GM21825 (cell line): Measurements from ENCODE around the gene KLHL25.
"Not testable (repeated sequence)": the region's sequence is repeated elsewhere in the genome, so short reads cannot be mapped to it uniquely, and the experiment has no call there.

Source experiments
- ATAC-seq: cut with Tn5 transposase; IDR thresholded peaks from one replicate; pipeline ENCODE4 v1.9.1; 2021; ENCODE audit warnings: mild to moderate bottlenecking, moderate library complexity; ENCODE audit not compliant: unreplicated experiment

The KLHL25 gene

GRCh38 chr15:85804481-85805170 is 9.9 kb upstream of the KLHL25 start:
- no peak for ATAC-seq

DNA sequence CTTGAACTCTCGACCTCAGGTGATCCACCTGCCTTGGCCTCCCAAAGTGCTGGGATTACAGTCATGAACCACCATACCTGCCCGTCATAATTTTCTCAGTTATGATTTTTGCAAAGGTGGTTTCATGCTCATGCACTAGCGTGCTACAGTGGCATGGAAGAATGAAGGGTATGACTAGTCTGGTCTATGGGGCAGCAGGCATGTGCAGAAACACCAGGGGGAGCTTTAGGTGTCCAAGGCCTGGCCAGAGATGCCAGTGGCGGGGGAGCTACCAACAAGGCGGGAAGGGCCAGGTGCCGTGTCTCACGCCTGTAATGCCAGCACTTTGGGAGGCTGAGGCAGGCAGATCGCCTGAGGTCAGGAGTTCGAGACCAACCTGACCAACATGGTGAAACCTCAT is 7.9 kb upstream of the KLHL25 start:
- ATAC-seq: not testable (repeated sequence)

GRCh38 chr15:85800478-85801123 is 5.9 kb upstream of the KLHL25 start:
- no peak for ATAC-seq

GRCh38 chr15:85796371-85796770 is 1.6 kb upstream of the KLHL25 start:
- not testable (repeated sequence) for ATAC-seq

DNA sequence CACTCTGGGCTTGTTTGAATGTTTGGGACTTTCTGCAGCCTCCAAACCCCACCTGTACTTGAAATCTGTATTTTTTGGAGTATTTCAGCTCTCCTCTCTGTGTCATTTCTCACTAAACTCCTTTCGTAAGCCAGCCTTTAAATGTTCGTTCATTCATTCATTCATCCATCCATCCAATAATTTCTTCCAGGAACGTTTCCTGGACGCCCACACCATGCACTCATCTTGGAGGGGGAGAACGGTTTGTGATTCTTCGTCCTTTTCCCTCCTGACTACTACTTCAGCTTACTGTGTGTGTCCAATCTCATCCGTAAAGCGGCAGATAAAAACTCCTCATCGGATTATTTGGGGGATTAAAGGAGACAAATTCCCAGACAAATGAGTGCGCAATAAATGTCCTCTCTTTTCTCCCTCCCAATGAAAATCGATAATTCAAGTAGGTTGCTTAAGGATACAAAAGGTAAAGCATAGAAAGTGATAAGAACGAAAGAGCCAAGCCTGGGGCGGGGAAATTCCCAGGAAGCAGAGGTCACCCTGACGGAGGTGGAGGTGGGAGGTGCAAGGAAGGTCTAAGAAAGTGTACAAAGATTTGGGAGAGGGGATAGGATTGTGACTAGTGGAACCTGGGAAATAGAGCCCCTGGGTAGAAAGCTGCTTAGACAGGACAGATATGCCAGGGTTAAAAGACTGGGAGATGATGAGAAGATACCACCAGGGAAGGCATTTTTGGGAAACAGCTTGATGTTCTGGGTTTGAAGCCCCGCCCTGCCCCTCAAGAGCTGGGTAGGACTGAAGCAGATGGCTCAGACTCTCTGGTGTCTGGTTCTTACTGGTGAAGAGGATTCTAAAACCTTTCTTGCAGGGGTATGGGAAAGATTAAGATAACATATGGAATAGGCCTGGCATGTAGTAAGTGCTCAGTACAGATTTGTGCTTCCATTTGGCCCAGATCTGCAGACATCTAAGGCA is 896 bp upstream of the KLHL25 start:
- no peak for ATAC-seq

GRCh38 chr15:85793641-85794597 is 806 bp downstream of the KLHL25 start:
- ATAC-seq: peak; percentile 35

- no peak for ATAC-seq
Measured at GRCh38 chr15:85792912-85793590, 1.7 kb downstream of the KLHL25 start.

GRCh38 chr15:85792102-85792731 is 2.5 kb downstream of the KLHL25 start:
- no peak for ATAC-seq

GRCh38 chr15:85789496-85789875 is 5.2 kb downstream of the KLHL25 start:
- no peak for ATAC-seq

DNA sequence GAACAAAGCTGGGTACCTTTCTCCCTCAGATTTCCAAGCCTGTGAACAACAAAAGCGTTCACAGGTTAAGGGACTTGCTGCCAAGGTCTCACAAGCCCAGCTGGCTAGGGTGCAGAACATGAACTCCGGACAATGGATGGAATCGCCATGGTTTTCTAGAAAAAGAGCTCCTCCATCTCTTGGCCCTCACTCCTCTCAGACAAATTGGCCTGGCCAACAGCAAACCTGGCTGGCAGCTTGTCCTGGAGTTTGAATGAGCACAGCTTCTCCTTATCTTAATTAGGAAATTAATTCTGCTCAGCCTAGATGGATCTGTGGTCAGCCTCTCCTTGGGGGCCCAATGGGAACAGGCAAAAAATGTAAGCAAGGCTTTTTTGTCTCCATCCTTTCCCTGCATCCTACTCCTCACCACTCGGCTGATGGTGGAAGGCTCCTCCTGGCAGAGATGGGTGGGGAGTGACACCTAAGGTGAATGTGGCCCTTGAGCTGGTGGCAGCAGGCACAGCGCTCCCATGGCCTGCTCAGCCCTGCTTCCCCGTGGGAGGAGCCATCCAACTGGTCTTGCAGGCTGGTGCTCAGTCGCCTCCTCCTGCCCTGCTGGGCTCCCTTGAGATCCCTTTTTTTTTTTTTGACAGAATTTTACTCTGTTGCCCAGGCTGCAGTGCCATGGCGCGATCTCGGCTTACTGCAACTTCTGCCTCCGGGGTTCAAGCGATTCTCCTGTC is 5.8 kb downstream of the KLHL25 start:
- no peak for ATAC-seq

DNA sequence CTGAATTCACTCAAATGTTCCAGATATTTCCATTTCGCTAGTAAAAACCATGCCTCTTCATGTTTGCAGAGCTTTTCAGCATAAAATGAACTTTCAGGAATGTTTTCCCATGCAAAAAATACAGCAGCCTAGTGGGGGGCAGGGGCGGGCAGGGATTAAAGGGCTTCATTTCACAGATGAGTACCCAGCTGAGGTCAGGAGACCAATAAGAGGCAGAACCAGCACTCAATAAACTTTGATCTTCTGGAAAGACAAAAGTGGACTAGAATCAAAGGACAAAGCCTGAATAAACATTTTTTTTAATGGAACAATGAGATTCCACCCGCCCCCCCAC is 8.0 kb downstream of the KLHL25 start:
- ATAC-seq: no peak

DNA sequence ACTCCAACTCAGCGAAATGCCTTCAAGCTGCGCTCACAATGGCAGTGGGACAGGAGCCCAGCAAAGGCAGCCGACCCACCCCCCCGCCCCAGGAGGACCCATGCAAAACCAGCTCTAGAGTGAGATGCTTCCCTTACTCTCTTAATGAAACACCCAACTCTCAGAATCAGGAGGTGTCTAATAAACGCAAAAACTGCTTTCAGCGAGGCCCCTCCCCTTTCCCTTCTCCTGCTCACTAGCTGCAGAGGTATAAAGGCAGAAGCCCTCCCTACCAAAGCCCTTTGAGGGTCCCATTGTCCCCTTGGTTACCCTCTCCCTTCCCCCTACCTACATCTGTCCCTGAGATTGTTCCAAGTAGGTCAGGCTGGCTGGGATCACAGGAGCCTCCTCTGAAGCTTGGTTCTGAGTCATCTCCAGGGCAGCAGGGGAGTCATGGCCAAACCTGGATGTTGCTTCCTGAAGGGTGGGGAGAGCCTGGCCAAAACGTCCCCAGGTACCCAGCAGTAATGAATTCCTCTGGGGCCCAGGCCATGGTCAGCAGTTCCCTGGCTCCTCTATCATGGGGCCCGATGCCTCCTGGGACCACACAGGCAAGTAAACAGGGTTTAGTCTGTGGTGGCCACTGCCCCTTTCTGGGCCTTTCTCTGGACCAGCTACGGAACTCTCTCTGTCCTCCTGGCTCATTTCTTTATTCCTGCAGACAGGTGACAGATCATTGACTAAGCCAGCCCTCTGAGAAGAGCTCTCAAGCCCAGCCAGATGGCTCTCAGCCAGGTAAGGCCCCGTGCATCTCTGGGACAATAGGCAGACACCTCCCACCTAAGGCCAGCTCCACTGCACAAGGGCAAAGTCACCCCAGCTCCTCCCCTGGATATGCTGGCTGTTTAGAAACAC is 8.6 kb downstream of the KLHL25 start:
- ATAC-seq: no peak

- ATAC-seq: no peak
Measured at GRCh38 chr15:85782064-85782463, 12.7 kb downstream of the KLHL25 start.

- ATAC-seq: no peak
Measured at GRCh38 chr15:85781099-85781498, 13.6 kb downstream of the KLHL25 start.

DNA sequence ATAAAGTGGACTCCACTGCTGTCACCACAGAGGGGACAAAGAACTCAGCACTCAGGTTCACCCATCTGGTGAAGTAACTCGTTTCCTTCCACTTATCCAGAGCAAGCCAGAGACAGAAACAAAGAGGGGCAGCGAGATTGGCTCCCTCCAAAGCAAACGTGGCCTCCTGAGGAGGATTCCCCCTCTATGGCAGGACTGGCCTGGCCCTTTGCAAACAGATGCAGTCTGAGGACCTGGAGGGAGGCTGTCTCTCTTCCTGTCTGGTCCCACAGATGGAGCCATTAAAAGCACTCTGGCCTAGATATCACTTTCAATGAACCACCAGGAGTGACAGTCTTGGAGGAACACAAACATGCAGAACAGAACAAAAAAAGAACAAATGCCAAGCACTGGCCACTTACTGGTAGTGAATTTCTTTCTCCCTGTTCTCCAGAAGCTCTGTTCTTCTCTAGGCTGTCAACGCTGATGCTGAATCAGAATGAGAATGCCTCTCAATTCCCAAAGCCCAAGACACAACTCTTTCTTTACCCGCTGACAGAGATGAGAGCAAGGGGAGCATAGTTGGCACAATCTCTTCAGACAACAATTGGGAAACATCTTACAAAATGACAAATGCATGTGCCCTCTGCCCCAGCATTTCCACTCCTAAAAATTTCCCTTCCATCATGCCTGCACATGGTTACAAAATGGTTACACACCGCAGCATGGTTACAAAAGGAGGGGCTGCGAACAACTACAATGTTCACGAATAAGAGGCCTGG is 14.3 kb downstream of the KLHL25 start:
- no peak for ATAC-seq

DNA sequence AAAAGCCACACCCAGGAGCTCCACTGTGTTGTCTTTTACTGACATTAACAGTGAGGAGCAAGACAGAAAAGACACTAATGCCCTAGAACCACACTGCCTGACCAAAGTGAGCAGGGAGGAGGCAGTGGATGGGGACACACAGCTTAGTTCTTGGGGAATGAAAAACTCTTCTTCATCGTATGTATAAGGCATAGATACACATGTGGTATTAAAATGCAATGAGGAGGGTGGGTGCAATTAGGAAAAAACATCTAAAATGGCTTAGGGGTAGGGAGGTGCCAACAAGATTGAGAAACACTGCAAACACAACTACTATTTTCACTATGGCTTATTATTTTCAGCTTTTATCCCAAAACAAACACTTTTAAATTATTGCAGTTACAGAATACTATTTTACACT is 15.5 kb downstream of the KLHL25 start:
- ATAC-seq: no peak

DNA sequence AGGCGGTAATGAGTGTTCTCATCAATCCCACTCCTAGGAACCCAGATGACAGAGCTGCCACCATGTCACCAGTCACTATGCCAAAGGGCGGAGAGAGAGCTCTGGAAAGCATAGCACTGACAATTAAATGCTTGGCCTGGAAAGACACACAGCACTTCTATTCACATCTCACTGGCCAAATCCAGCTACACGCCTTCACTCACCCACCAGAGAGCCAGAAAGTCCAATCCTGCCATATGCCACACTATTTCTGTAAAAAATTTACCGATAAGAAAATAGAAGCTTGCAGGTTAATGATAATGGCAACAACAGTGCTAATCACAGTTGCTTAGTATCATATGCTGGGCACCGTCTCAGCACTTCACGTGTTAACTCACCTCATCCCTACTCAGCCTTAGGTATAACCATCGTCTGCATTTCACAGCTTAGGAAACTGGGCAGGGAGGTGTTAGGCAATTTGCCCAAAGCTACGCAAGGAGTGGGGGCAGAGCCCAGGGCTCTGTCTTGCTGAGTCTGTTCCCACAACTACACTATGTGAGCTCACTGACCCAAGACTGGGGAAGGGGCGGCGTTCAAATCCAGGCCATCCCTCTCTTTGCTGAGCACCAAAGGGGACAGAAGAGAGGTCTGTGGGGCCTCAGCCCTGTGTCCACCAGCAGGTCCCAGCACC is 16.5 kb downstream of the KLHL25 start:
- ATAC-seq: no peak
